Cerebellar nuclear complex (tissue), 1 donor: ENCODE results near the gene RPL27.

Experiments
- DNase-seq, 2 experiments: peaks; one replicate each; lab custom pipeline; 2025; lab: John Stamatoyannopoulos, UW

Gene RPL27

GRCh38 chr17:43051969-43052368, 53.8 kb downstream of the RPL27 start:
- DNase-seq = no peak
